Smooth muscle cell (in vitro differentiated cells): Measurements from ENCODE around the gene LYZL4. TPM values are rescaled to one million over a fixed set of nuclear protein-coding genes. Genes with fewer than 3 reads are reported as not detected.

Experiments
- DNase-seq: peaks from one replicate; lab custom pipeline; 2025; ENCODE audit not compliant: unreplicated experiment; lab: John Stamatoyannopoulos, UW
- H2AFZ ChIP-seq: fragments of 200-600 bp; sonication (generic); 2 replicates; pipeline ENCODE4 v1.6.0; 2016; ENCODE audit warnings: antibody characterized with exemption, low read depth, mild to moderate bottlenecking
- H3F3A ChIP-seq: fragments of 200-600 bp; sonication (generic); 2 replicates; pipeline ENCODE4 v1.6.0; 2017; ENCODE audit warnings: antibody characterized with exemption, low read depth
- H3K27ac ChIP-seq: fragments of 200-600 bp; sonication (generic); 2 replicates; pipeline ENCODE4 v1.5.1; 2016; ENCODE audit warnings: low read depth, mild to moderate bottlenecking
- H3K27me3 ChIP-seq: fragments of 200-600 bp; sonication (generic); 2 replicates; pipeline ENCODE4 v1.6.1; 2016; ENCODE audit warnings: low read depth, mild to moderate bottlenecking
- H3K36me3 ChIP-seq: fragments of 200-600 bp; sonication (generic); 2 replicates; pipeline ENCODE4 v1.5.1; 2016; ENCODE audit warnings: low read depth
- H3K4me1 ChIP-seq: fragments of 200-600 bp; sonication (generic); 2 replicates; pipeline ENCODE4 v1.5.1; 2016; ENCODE audit warnings: low read depth
- H3K4me2 ChIP-seq: fragments of 200-600 bp; sonication (generic); 2 replicates; pipeline ENCODE4 v1.6.0; 2016; ENCODE audit warnings: mild to moderate bottlenecking
- H3K4me3 ChIP-seq: fragments of 200-600 bp; sonication (generic); 2 replicates; pipeline ENCODE4 v1.5.1; 2016; ENCODE audit warnings: mild to moderate bottlenecking
- H3K79me2 ChIP-seq: fragments of 200-600 bp; sonication (generic); 2 replicates; pipeline ENCODE4 v1.6.0; 2016; ENCODE audit warnings: low read depth, mild to moderate bottlenecking
- H3K9ac ChIP-seq: fragments of 200-600 bp; sonication (generic); 2 replicates; pipeline ENCODE4 v1.6.0; 2016; ENCODE audit warnings: low read depth
- H3K9me3 ChIP-seq: fragments of 200-600 bp; sonication (generic); replicated peaks from 2 replicates; pipeline ENCODE4 v1.5.1; 2016; ENCODE audit warnings: low read depth
- H4K20me1 ChIP-seq: fragments of 200-600 bp; sonication (generic); 2 replicates; pipeline ENCODE4 v1.6.0; 2016; ENCODE audit warnings: low read depth
- CTCF ChIP-seq: fragments of 200-600 bp; sonication (generic); IDR thresholded peaks from 2 replicates; pipeline ENCODE4 v1.5.1; 2017; ENCODE audit warnings: borderline replicate concordance, mild to moderate bottlenecking, antibody characterized with exemption; ENCODE audit not compliant: insufficient read depth, poor library complexity, severe bottlenecking
- WGBS: methylation state at CpG from one replicate; pipeline ENCODE4 v1.1.7; 2016; ENCODE audit warnings: low lambda C conversion rate; 5-methylcytosine and 5-hydroxymethylcytosine counted together
- polyA plus RNA-seq: library from polyadenylated mRNA; unstranded; fragments of >200 nt; fragmentation: Nextera tagmentation; extraction: Ambion mirVana; gene quantifications from 2 replicates; pipeline ENCODE4 v1.2.1, GENCODE V29; 2016
- total RNA-seq: library from RNA; depleted of rRNA; stranded (reverse); fragments of >200 nt; gene quantifications from 2 replicates; pipeline ENCODE4 v1.2.3, GENCODE V29; 2014

The LYZL4 gene
- total and polyA plus RNA-seq, 2 experiments from 2014 or later: not detected

- Histone ChIP-seq H3F3A (no peaks in the 10 kb centered on the region), H3K4me3 (no peak overlapping the region), H3K9me3 (no peaks in the 10 kb centered on the region), H3K4me2 (no peak overlapping the region), H4K20me1 (no peaks in the 10 kb centered on the region), H3K27me3 (peaks cover 5% of the 10 kb centered on the region), H3K27ac (no peak overlapping the region), H3K4me1 (no peaks in the 10 kb centered on the region), H3K79me2 (no peaks in the 10 kb centered on the region), H3K36me3 (no peaks in the 10 kb centered on the region), H2AFZ (no peak overlapping the region), H3K9ac (no peak overlapping the region)
- 90% methylated on average over 12 of the region's 12 CpGs for WGBS
- DNase-seq: no peak
- TF ChIP-seq CTCF: no peak
Measured at GRCh38 chr3:42394579-42395288, 15.7 kb downstream of the LYZL4 start.

GRCh38 chr3:42387802-42388651, 22.4 kb downstream of the LYZL4 start:
- H3K4me3 ChIP-seq: no peak overlapping the region
- H3K79me2 ChIP-seq: no peaks in the 10 kb centered on the region
- H4K20me1 ChIP-seq: no peaks in the 10 kb centered on the region
- no peaks in the 10 kb centered on the region for H3F3A ChIP-seq
- DNase-seq: no peak
- H3K9ac ChIP-seq: no peak overlapping the region
- no peak overlapping the region for H2AFZ ChIP-seq
- TF ChIP-seq CTCF: no peak
- no peaks in the 10 kb centered on the region for H3K9me3 ChIP-seq
- no peak overlapping the region for H3K27ac ChIP-seq
- H3K36me3 ChIP-seq: no peaks in the 10 kb centered on the region
- H3K4me1 ChIP-seq: no peaks in the 10 kb centered on the region
- no peak overlapping the region for H3K4me2 ChIP-seq
- 73% methylated on average over 10 of the region's 10 CpGs for WGBS
- H3K27me3 ChIP-seq: peaks cover 24% of the 10 kb centered on the region

DNA sequence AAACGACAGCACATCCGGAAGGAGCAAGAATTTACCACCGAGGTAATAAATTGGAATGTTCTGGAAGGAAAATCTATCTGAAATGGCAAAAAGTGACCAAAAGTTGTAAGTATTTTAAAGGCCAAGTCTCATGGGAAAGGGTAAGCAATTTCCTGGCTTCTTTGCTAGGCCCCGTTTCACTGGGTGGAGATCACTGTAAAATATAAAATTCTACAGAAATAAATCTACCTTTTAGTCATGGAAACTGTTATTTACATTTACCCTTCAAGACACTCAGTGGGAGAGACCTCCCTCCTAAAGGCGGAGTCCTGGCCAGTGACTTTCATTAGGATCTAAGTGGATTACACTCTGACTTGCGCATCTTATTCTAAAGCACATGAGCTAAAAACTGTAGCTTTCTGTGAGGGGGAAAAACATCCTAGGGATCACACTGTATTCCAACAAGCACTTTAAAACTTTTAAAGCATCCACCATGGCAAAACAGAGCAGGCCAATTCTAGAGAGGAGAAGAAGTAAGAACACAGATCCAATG, 28.8 kb downstream of the LYZL4 start:
- TF ChIP-seq CTCF: no peak
- H3K9me3 ChIP-seq: no peaks in the 10 kb centered on the region
- no peak overlapping the region for H3K27ac ChIP-seq
- H3K4me3 ChIP-seq: no peak overlapping the region
- no peaks in the 10 kb centered on the region for H3F3A ChIP-seq
- no peak overlapping the region for H2AFZ ChIP-seq
- H3K4me1 ChIP-seq: peaks cover 10% of the 10 kb centered on the region
- no peak overlapping the region for H3K4me2 ChIP-seq
- no peaks in the 10 kb centered on the region for H3K79me2 ChIP-seq
- peaks cover 24% of the 10 kb centered on the region for H3K27me3 ChIP-seq
- WGBS: 93% methylated on average over 6 of the region's 6 CpGs
- H3K36me3 ChIP-seq: no peaks in the 10 kb centered on the region
- no peaks in the 10 kb centered on the region for H4K20me1 ChIP-seq
- no peak overlapping the region for H3K9ac ChIP-seq
- DNase-seq: no peak
